ENCODE results near the gene KRTAP2-1.

Gene KRTAP2-1

GRCh38 chr17:41029633-41030245 is 17.4 kb downstream of the KRTAP2-1 start, which contains the start of gene KRTAP1-4:
Gene KRTAP1-4, minus strand, starts transcription at chr17:41030195. Its CDS starts 117 bp downstream, at chr17:41030078.
- Histone ChIP-seq H3K4me3 (ENCODE audit: low read length) (no peak within 1 kb of the TSS), H4K20me1 (ENCODE audit: insufficient read depth, low read length) (no peaks in the 10 kb centered on the region), H3K27ac (ENCODE audit: low read length) (no peak within 1 kb of the TSS), H3K4me2 (ENCODE audit: low read depth, low read length) (no peak within 1 kb of the TSS), H3F3A (ENCODE audit: insufficient read depth, low read length) (no peaks in the 10 kb centered on the region), H3K79me2 (ENCODE audit: low read length) (no peaks in the 10 kb centered on the region), H3K27me3 (replicated peaks; ENCODE audit: insufficient read depth, low read length) (no peaks in the 10 kb centered on the region), H2AFZ (ENCODE audit: low read length) (no peak within 1 kb of the TSS), H3K36me3 (replicated peaks; ENCODE audit: insufficient read depth, low read length) (no peaks in the 10 kb centered on the region), H3K4me1 (ENCODE audit: low read length) (no peaks in the 10 kb centered on the region), H3K9ac (ENCODE audit: low read length) (no peak within 1 kb of the TSS), H3K9me2 (replicated peaks; ENCODE audit: insufficient read depth, low read length) (no peaks in the 10 kb centered on the region), H3K9me3 (replicated peaks; ENCODE audit: insufficient read depth, low read length) (no peaks in the 10 kb centered on the region)
- no peak for DNase-seq
- TF ChIP-seq EZH2phosphoT487 (IDR thresholded peaks at IDR 0.05; ENCODE audit: low read length) = no peak
- no peak for TF ChIP-seq CTCF (IDR thresholded peaks at IDR 0.05; ENCODE audit: low read length)

GRCh38 chr17:41026715-41027471 is 20.2 kb downstream of the KRTAP2-1 start, which contains the start of gene KRTAP1-5:
Gene KRTAP1-5, minus strand, starts transcription at chr17:41027208. Its CDS starts 53 bp downstream, at chr17:41027155.
- Histone ChIP-seq H3K79me2 (ENCODE audit: low read length) (no peaks in the 10 kb centered on the region), H3K4me1 (ENCODE audit: low read length) (no peaks in the 10 kb centered on the region), H3K4me3 (ENCODE audit: low read length) (no peak within 1 kb of the TSS), H3K27ac (ENCODE audit: low read length) (no peak within 1 kb of the TSS), H3K36me3 (replicated peaks; ENCODE audit: insufficient read depth, low read length) (no peaks in the 10 kb centered on the region), H4K20me1 (ENCODE audit: insufficient read depth, low read length) (no peaks in the 10 kb centered on the region), H2AFZ (ENCODE audit: low read length) (no peak within 1 kb of the TSS), H3K9me2 (replicated peaks; ENCODE audit: insufficient read depth, low read length) (no peaks in the 10 kb centered on the region), H3K27me3 (replicated peaks; ENCODE audit: insufficient read depth, low read length) (no peaks in the 10 kb centered on the region), H3F3A (ENCODE audit: insufficient read depth, low read length) (no peaks in the 10 kb centered on the region), H3K9me3 (replicated peaks; ENCODE audit: insufficient read depth, low read length) (no peaks in the 10 kb centered on the region), H3K4me2 (ENCODE audit: low read depth, low read length) (no peak within 1 kb of the TSS), H3K9ac (ENCODE audit: low read length) (no peak within 1 kb of the TSS)
- TF ChIP-seq CTCF (IDR thresholded peaks at IDR 0.05; ENCODE audit: low read length) = no peak
- no peak for TF ChIP-seq EZH2phosphoT487 (IDR thresholded peaks at IDR 0.05; ENCODE audit: low read length)
- no peak for TF ChIP-seq EZH2 (optimal IDR thresholded peaks at IDR 0.05; ENCODE audit: low read depth, low read length)
- no peak for DNase-seq

- Histone ChIP-seq H3K27ac (ENCODE audit: low read length) (no peak overlapping the region), H3K4me3 (ENCODE audit: low read length) (no peak overlapping the region), H3K9me3 (replicated peaks; ENCODE audit: insufficient read depth, low read length) (no peaks in the 10 kb centered on the region), H2AFZ (ENCODE audit: low read length) (no peak overlapping the region), H3K27me3 (replicated peaks; ENCODE audit: insufficient read depth, low read length) (no peaks in the 10 kb centered on the region), H3K79me2 (ENCODE audit: low read length) (no peaks in the 10 kb centered on the region), H3F3A (ENCODE audit: insufficient read depth, low read length) (no peaks in the 10 kb centered on the region), H3K4me1 (ENCODE audit: low read length) (no peaks in the 10 kb centered on the region), H3K9me2 (replicated peaks; ENCODE audit: insufficient read depth, low read length) (no peaks in the 10 kb centered on the region), H3K9ac (ENCODE audit: low read length) (no peak overlapping the region), H3K4me2 (ENCODE audit: low read depth, low read length) (no peak overlapping the region), H4K20me1 (ENCODE audit: insufficient read depth, low read length) (no peaks in the 10 kb centered on the region), H3K36me3 (replicated peaks; ENCODE audit: insufficient read depth, low read length) (no peaks in the 10 kb centered on the region)
- no peak for DNase-seq
- TF ChIP-seq CTCF (IDR thresholded peaks at IDR 0.05; ENCODE audit: low read length) (no peak), EZH2 (optimal IDR thresholded peaks at IDR 0.05; ENCODE audit: low read depth, low read length) (no peak), EZH2phosphoT487 (IDR thresholded peaks at IDR 0.05; ENCODE audit: low read length) (no peak)
Measured at GRCh38 chr17:41024697-41025096, 22.4 kb downstream of the KRTAP2-1 start.
